GM19395 (cell line): Measurements from ENCODE around the gene TMEM18.
A peak's percentile ranks its signal among the peaks of the same experiment; 100 is the strongest.

Source experiments
- ATAC-seq: cut with Tn5 transposase; IDR thresholded peaks from one replicate; pipeline ENCODE4 v1.9.1; 2021; ENCODE audit warnings: mild to moderate bottlenecking, moderate library complexity; ENCODE audit not compliant: unreplicated experiment

The TMEM18 gene

GRCh38 chr2:673615-674320 is 3.4 kb downstream of the TMEM18 start:
- ATAC-seq = no peak

- ATAC-seq = no peak
Measured at GRCh38 chr2:673016-673415, 4.2 kb downstream of the TMEM18 start.

GRCh38 chr2:672606-672905 is 4.7 kb downstream of the TMEM18 start:
- no peak for ATAC-seq

- ATAC-seq = no peak
Measured at GRCh38 chr2:671787-672605, 5.2 kb downstream of the TMEM18 start.

- ATAC-seq = no peak
Measured at GRCh38 chr2:671072-671471, 6.1 kb downstream of the TMEM18 start.

- no peak for ATAC-seq
Measured at GRCh38 chr2:670637-671036, 6.6 kb downstream of the TMEM18 start.

- no peak for ATAC-seq
Measured at GRCh38 chr2:669323-669722, 7.9 kb downstream of the TMEM18 start.

- ATAC-seq = no peak
Measured at GRCh38 chr2:668000-668398, 9.2 kb downstream of the TMEM18 start.

- peak; percentile 53 for ATAC-seq
Measured at GRCh38 chr2:667332-667999, 9.7 kb downstream of the TMEM18 start.

GRCh38 chr2:666441-666840 is 10.8 kb downstream of the TMEM18 start:
- ATAC-seq = no peak

GRCh38 chr2:665340-666073 is 11.7 kb downstream of the TMEM18 start:
- no peak for ATAC-seq

- no peak for ATAC-seq
Measured at GRCh38 chr2:664063-664462, 13.1 kb downstream of the TMEM18 start.

- ATAC-seq = no peak
Measured at GRCh38 chr2:663221-663620, 14.0 kb downstream of the TMEM18 start.

- ATAC-seq = no peak
Measured at GRCh38 chr2:661360-661635, 15.9 kb downstream of the TMEM18 start.

- ATAC-seq = no peak
Measured at GRCh38 chr2:660586-661359, 16.4 kb downstream of the TMEM18 start.

- no peak for ATAC-seq
Measured at GRCh38 chr2:660029-660428, 17.2 kb downstream of the TMEM18 start.

- ATAC-seq = no peak
Measured at GRCh38 chr2:658426-658825, 18.8 kb downstream of the TMEM18 start.

- no peak for ATAC-seq
Measured at GRCh38 chr2:657766-658165, 19.4 kb downstream of the TMEM18 start.

GRCh38 chr2:656676-657075 is 20.5 kb downstream of the TMEM18 start:
- no peak for ATAC-seq

- no peak for ATAC-seq
Measured at GRCh38 chr2:655626-656025, 21.6 kb downstream of the TMEM18 start.

GRCh38 chr2:654896-655295 is 22.3 kb downstream of the TMEM18 start:
- no peak for ATAC-seq
